Measurements from ENCODE around the gene RTRAF. TPM values are rescaled to one million over a fixed set of nuclear protein-coding genes. Genes with fewer than 3 reads are reported as not detected.

Gene RTRAF
- total RNA-seq (134 TPM), polyA plus RNA-seq (100 to 1,000 TPM; 203 to 241 (median 227) TPM)

DNA sequence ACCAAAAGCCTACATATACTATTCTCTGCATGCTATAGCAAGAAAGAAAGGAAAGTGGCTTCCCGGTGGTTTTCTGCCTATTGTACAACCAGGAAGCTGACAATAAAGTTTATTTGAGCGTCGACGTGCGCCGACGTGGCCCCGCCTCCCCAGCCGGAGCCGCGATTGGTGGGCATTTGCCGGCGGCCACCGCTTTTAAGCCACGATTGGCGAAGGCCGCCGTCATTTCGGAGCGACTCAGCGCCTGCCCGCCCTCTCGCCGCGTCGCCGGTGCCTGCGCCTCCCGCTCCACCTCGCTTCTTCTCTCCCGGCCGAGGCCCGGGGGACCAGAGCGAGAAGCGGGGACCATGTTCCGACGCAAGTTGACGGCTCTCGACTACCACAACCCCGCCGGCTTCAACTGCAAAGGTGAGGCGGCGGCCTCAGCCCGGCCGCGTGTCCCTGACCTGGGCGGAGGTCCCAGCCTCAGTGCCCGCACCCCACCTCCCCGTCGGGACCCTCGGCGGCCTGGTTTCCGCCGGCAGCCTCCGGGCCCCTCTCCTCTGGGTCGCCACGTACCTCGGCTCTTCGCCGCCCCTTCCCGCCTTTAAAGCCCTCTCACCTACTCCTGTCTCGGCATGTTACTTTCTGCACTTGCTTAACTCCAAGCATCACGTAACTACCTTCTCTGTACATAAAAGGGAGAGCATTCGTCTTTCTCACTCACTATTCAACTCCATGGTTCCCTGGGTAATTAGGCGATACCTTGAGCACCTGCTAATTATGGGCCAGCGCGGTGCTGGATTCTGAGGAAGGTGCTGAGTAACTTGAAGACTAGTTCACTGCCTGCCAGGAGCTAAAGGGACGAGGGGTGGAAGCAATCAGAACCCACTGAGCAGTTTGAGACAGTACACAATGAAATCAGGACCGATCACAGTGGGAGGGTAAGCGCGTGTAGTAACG lies at the start of gene RTRAF:
Gene RTRAF, plus strand, starts transcription at position 254 of the 942 bp plus-strand sequence. Its CDS starts 94 bp downstream, at position 348.
- Histone ChIP-seq H3K4me1 (ENCODE audit: control insufficient read depth, insufficient read depth, low read length, poor library complexity, severe bottlenecking) (peaks cover 33% of the 10 kb centered on the region), H3K4me3 (ENCODE audit: low read depth, low read length) (peak within 1 kb of the TSS; percentile 96), H3K36me3 (ENCODE audit: control insufficient read depth, insufficient read depth, low read length) (peaks cover 33% of the 10 kb centered on the region), H3K27ac (ENCODE audit: insufficient read depth, low read length, poor library complexity, severe bottlenecking) (peak within 1 kb of the TSS; percentile 90), H3K9me3 (ENCODE audit: control insufficient read depth in 2 of 2, low read length in 2 of 2) (no peaks in the 10 kb centered on the region), H3K27me3 (ENCODE audit: control insufficient read depth, insufficient read depth, low read length) (no peaks in the 10 kb centered on the region)
- Mint-ChIP-seq H3K4me3 (peak within 1 kb of the TSS; percentile 94 to 100 (median 98)), H3K9me3 (no peaks in the 10 kb centered on the region), H3K4me1 (peaks cover 27 to 45% (median 34%) of the 10 kb centered on the region in 4 donors), H3K36me3 (peaks cover 20% of the 10 kb centered on the region), H3K27ac (peak within 1 kb of the TSS; percentile 94 to 96 (median 95)), H3K27me3 (peaks cover 5% of the 10 kb centered on the region)
- ATAC-seq (ENCODE audit: low read depth in 2 of 2) (peak; percentile 96 to 98), DNase-seq (peak; percentile 88 to 98 (median 92))

GRCh38 chr14:51939755-51940301 lies 49.5 kb upstream of the RTRAF start:
- H3K36me3 ChIP-seq (ENCODE audit: control insufficient read depth, insufficient read depth, low read length) = peaks cover 21% of the 10 kb centered on the region
- Mint-ChIP-seq H3K36me3 (peaks cover 35% of the 10 kb centered on the region), H3K27me3 (no peaks in the 10 kb centered on the region), H3K27ac (peak overlapping the region; percentile 50 to 88 (median 69)), H3K9me3 (peaks cover 0 to 4% (median 0%) of the 10 kb centered on the region in 7 donors), H3K4me1 (peaks cover 41 to 70% (median 52%) of the 10 kb centered on the region in 4 donors), H3K4me3 (no peak overlapping the region)
- DNase-seq (no peak), ATAC-seq (ENCODE audit: low read depth in 2 of 2) (no peak)
- H3K9me3 ChIP-seq (ENCODE audit: control insufficient read depth in 2 of 2, low read length in 2 of 2) = no peaks in the 10 kb centered on the region
- H3K27ac ChIP-seq (ENCODE audit: insufficient read depth, low read length, poor library complexity, severe bottlenecking) = no peak overlapping the region
- H3K4me1 ChIP-seq (ENCODE audit: control insufficient read depth, insufficient read depth, low read length, poor library complexity, severe bottlenecking) = no peaks in the 10 kb centered on the region
- H3K27me3 ChIP-seq (ENCODE audit: control insufficient read depth, insufficient read depth, low read length) = no peaks in the 10 kb centered on the region
- no peak overlapping the region for H3K4me3 ChIP-seq (ENCODE audit: low read depth, low read length)

- Mint-ChIP-seq H3K4me1 (peaks cover 54 to 70% (median 59%) of the 10 kb centered on the region in 4 donors), H3K27me3 (no peaks in the 10 kb centered on the region), H3K4me3 (peak overlapping the region in 1 of 4 donors; percentile 47), H3K9me3 (peaks cover 0 to 13% (median 3%) of the 10 kb centered on the region in 7 donors), H3K27ac (peak overlapping the region in 2 of 3 donors; percentile 18 to 55), H3K36me3 (peaks cover 59% of the 10 kb centered on the region)
- Histone ChIP-seq H3K27ac (ENCODE audit: insufficient read depth, low read length, poor library complexity, severe bottlenecking) (no peak overlapping the region), H3K36me3 (ENCODE audit: control insufficient read depth, insufficient read depth, low read length) (peaks cover 34% of the 10 kb centered on the region), H3K27me3 (ENCODE audit: control insufficient read depth, insufficient read depth, low read length) (no peaks in the 10 kb centered on the region), H3K4me1 (ENCODE audit: control insufficient read depth, insufficient read depth, low read length, poor library complexity, severe bottlenecking) (no peaks in the 10 kb centered on the region), H3K9me3 (ENCODE audit: control insufficient read depth in 2 of 2, low read length in 2 of 2) (no peaks in the 10 kb centered on the region), H3K4me3 (ENCODE audit: low read depth, low read length) (no peak overlapping the region)
- ATAC-seq (ENCODE audit: low read depth in 2 of 2) (no peak), DNase-seq (no peak)
Observed at GRCh38 chr14:51942971-51943370, 46.4 kb upstream of the RTRAF start.

DNA sequence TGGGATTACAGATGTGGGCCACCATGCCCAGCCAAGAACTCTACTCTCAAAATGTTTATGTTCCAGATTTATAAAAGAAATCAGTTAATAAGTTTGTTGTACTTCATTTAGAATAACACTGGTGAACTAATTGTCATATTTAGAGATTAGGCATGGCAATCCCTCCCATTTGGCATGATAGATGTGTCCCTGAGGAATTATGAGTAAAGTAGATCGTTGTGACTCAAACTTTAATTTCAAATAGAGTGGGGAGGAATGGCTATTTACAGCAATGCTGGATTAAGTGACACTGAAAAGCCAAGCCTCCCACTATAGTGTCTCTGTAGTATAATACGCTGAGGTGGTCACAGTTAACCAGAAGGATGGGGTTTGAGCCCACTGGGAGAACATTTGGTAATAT lies 39.3 kb upstream of the RTRAF start:
- ATAC-seq (ENCODE audit: low read depth in 2 of 2) (no peak), DNase-seq (no peak)
- Mint-ChIP-seq H3K27ac (no peak overlapping the region), H3K4me3 (no peak overlapping the region), H3K36me3 (peaks cover 75% of the 10 kb centered on the region), H3K27me3 (no peaks in the 10 kb centered on the region), H3K4me1 (peaks cover 20 to 55% (median 39%) of the 10 kb centered on the region in 4 donors), H3K9me3 (peaks cover 0 to 10% (median 3%) of the 10 kb centered on the region in 7 donors)
- H3K36me3 ChIP-seq (ENCODE audit: control insufficient read depth, insufficient read depth, low read length) = peaks cover 66% of the 10 kb centered on the region
- no peak overlapping the region for H3K27ac ChIP-seq (ENCODE audit: insufficient read depth, low read length, poor library complexity, severe bottlenecking)
- no peaks in the 10 kb centered on the region for H3K27me3 ChIP-seq (ENCODE audit: control insufficient read depth, insufficient read depth, low read length)
- no peak overlapping the region for H3K4me3 ChIP-seq (ENCODE audit: low read depth, low read length)
- H3K4me1 ChIP-seq (ENCODE audit: control insufficient read depth, insufficient read depth, low read length, poor library complexity, severe bottlenecking) = no peaks in the 10 kb centered on the region
- H3K9me3 ChIP-seq (ENCODE audit: control insufficient read depth in 2 of 2, low read length in 2 of 2) = no peaks in the 10 kb centered on the region

- Mint-ChIP-seq H3K36me3 (peaks cover 71% of the 10 kb centered on the region), H3K4me1 (peaks cover 11 to 49% (median 29%) of the 10 kb centered on the region in 4 donors), H3K9me3 (peaks cover 0 to 4% (median 0%) of the 10 kb centered on the region in 7 donors), H3K4me3 (no peak overlapping the region), H3K27ac (peak overlapping the region in 2 of 3 donors; percentile 40 to 73), H3K27me3 (no peaks in the 10 kb centered on the region)
- Histone ChIP-seq H3K27ac (ENCODE audit: insufficient read depth, low read length, poor library complexity, severe bottlenecking) (no peak overlapping the region), H3K36me3 (ENCODE audit: control insufficient read depth, insufficient read depth, low read length) (peaks cover 74% of the 10 kb centered on the region), H3K4me3 (ENCODE audit: low read depth, low read length) (no peak overlapping the region), H3K4me1 (ENCODE audit: control insufficient read depth, insufficient read depth, low read length, poor library complexity, severe bottlenecking) (no peaks in the 10 kb centered on the region), H3K27me3 (ENCODE audit: control insufficient read depth, insufficient read depth, low read length) (no peaks in the 10 kb centered on the region), H3K9me3 (ENCODE audit: control insufficient read depth in 2 of 2, low read length in 2 of 2) (no peaks in the 10 kb centered on the region)
- ATAC-seq (ENCODE audit: low read depth in 2 of 2) (no peak), DNase-seq (no peak)
Observed at GRCh38 chr14:51951656-51952055, 37.7 kb upstream of the RTRAF start.

DNA sequence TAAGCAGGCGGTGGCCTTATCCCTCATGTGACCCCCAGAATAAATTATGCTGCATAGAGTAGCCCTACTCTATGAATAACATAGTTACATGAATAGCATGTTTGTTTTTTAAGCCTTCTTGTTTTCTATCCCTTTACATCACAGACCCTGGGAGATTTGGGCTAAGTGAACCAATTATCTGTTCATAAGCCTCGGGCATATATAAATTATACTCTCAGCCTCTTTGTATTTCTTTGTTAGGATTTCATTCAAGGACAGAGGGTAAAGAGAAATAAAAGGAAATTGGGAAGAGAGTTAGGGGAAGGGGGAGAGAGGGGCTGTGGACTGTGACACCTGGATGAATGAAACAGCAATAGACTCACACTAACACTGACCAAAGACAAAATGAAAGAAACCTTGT lies 35.3 kb upstream of the RTRAF start:
- H3K4me3 ChIP-seq (ENCODE audit: low read depth, low read length) = no peak overlapping the region
- Mint-ChIP-seq H3K4me1 (peaks cover 22 to 52% (median 26%) of the 10 kb centered on the region in 4 donors), H3K9me3 (peaks cover 0 to 9% (median 5%) of the 10 kb centered on the region in 7 donors), H3K27ac (peak overlapping the region in 2 of 3 donors; percentile 59 to 68), H3K27me3 (no peaks in the 10 kb centered on the region), H3K36me3 (peaks cover 85% of the 10 kb centered on the region), H3K4me3 (no peak overlapping the region)
- H3K36me3 ChIP-seq (ENCODE audit: control insufficient read depth, insufficient read depth, low read length) = peaks cover 91% of the 10 kb centered on the region
- peaks cover 5 to 8% of the 10 kb centered on the region in 2 experiments for H3K9me3 ChIP-seq (ENCODE audit: control insufficient read depth in 2 of 2, low read length in 2 of 2)
- ATAC-seq (ENCODE audit: low read depth in 2 of 2) = no peak
- no peaks in the 10 kb centered on the region for H3K27me3 ChIP-seq (ENCODE audit: control insufficient read depth, insufficient read depth, low read length)
- no peaks in the 10 kb centered on the region for H3K4me1 ChIP-seq (ENCODE audit: control insufficient read depth, insufficient read depth, low read length, poor library complexity, severe bottlenecking)
- no peak for DNase-seq
- no peak overlapping the region for H3K27ac ChIP-seq (ENCODE audit: insufficient read depth, low read length, poor library complexity, severe bottlenecking)

- Histone ChIP-seq H3K9me3 (ENCODE audit: control insufficient read depth in 2 of 2, low read length in 2 of 2) (peaks cover 7 to 12% of the 10 kb centered on the region in 2 experiments), H3K4me1 (ENCODE audit: control insufficient read depth, insufficient read depth, low read length, poor library complexity, severe bottlenecking) (no peaks in the 10 kb centered on the region), H3K27me3 (ENCODE audit: control insufficient read depth, insufficient read depth, low read length) (no peaks in the 10 kb centered on the region), H3K36me3 (ENCODE audit: control insufficient read depth, insufficient read depth, low read length) (peaks cover 96% of the 10 kb centered on the region), H3K27ac (ENCODE audit: insufficient read depth, low read length, poor library complexity, severe bottlenecking) (no peak overlapping the region), H3K4me3 (ENCODE audit: low read depth, low read length) (no peak overlapping the region)
- no peak for DNase-seq
- Mint-ChIP-seq H3K9me3 (peaks cover 0 to 14% (median 9%) of the 10 kb centered on the region in 7 donors), H3K27ac (peak overlapping the region in 2 of 3 donors; percentile 59 to 68), H3K27me3 (no peaks in the 10 kb centered on the region), H3K36me3 (peaks cover 88% of the 10 kb centered on the region), H3K4me1 (peaks cover 25 to 56% (median 31%) of the 10 kb centered on the region in 4 donors), H3K4me3 (no peak overlapping the region)
- no peak for ATAC-seq (ENCODE audit: low read depth in 2 of 2)
Observed at GRCh38 chr14:51954657-51955056, 34.7 kb upstream of the RTRAF start.
